HepG2 (cell line): ENCODE measurements around the gene MDM4. TPM values are rescaled to one million over a fixed set of nuclear protein-coding genes. Genes with fewer than 3 reads are reported as not detected.

ENCODE experiments used
- ATAC-seq: fragments of 200-7000 bp; cut with Tn5 transposase; 3 replicates; pipeline ENCODE4 v1.9.1; 2020; ENCODE audit warnings: mild to moderate bottlenecking, moderate library complexity
- BruUV-seq: library from RNA; stranded (reverse); fragments of 400-500 nt; replicated peaks from 2 replicates; lab custom pipeline; 2021; lab: Mats Ljungman, UMichigan
- CTCF ChIA-PET: fragments of 300-600 bp; formaldehyde crosslinking; extraction: SDS; loops from one replicate; lab custom pipeline; 2021; ENCODE audit warnings: low total read pairs, inconsistent platforms, low intra/inter-chr PET ratio; lab: Yijun Ruan, JAX
- POLR2A ChIA-PET: fragments of 350-600 bp; sonication (Branson Sonifier 250); formaldehyde crosslinking; loops from one replicate; lab custom pipeline; 2020; ENCODE audit warnings: antibody characterized with exemption, inconsistent platforms; lab: Yijun Ruan, JAX
- DNase-seq: peaks from one replicate; pipeline ENCODE4 v3.0.0-alpha.2; 2015; ENCODE audit warnings: low spot score
- FAIRE-seq: peaks from 3 replicates; lab custom pipeline; 2011; peaks lifted over from hg19 to GRCh38; lab: Jason Lieb, UNC
- H2AFZ ChIP-seq: one replicate; pipeline ENCODE4 v1.6.1; 2011; ENCODE audit warnings: low read length, inconsistent platforms
- H3K27ac ChIP-seq: fragments of 300-600 bp; 3 replicates; pipeline ENCODE4 v1.8.0; 2011; ENCODE audit warnings: mixed run types, mild to moderate bottlenecking, mixed read lengths, low read length, inconsistent platforms; ENCODE audit not compliant: insufficient read depth; ENCODE audit errors: extremely low read length
- H3K27me3 ChIP-seq, 2 experiments: fragments of 200-600 bp in 1 of 2; 2 replicates in 1 of 2; 3 replicates in 1 of 2; pipeline versions ENCODE4 v1.6.0 to v1.8.0; 2011; ENCODE audit warnings: low read length in 2 of 2, mild to moderate bottlenecking in 2 of 2, moderate library complexity in 2 of 2, inconsistent platforms in 1 of 2; ENCODE audit not compliant: insufficient read depth in 2 of 2, control insufficient read depth in 1 of 2
- H3K36me3 ChIP-seq, 2 experiments: fragments of 200-600 bp in 1 of 2; replicated peaks in 1 of 2; 2 replicates in 1 of 2; 3 replicates in 1 of 2; pipeline versions ENCODE4 v1.5.1 to v1.8.0; 2011; ENCODE audit warnings: low read length in 2 of 2, inconsistent platforms in 1 of 2; ENCODE audit not compliant: insufficient read depth in 2 of 2, control insufficient read depth in 1 of 2
- H3K4me1 ChIP-seq: 2 replicates; pipeline ENCODE4 v1.5.1; 2012; ENCODE audit warnings: low read length, inconsistent platforms; ENCODE audit not compliant: insufficient read depth
- H3K4me2 ChIP-seq: 2 replicates; pipeline ENCODE4 v1.6.0; 2011; ENCODE audit warnings: low read depth, low read length, inconsistent platforms
- H3K4me3 ChIP-seq, 3 experiments: fragments of 200-600 bp in 1 of 3; sonication (generic), shearing (Covaris generic) in 1 of 3; replicated peaks in 1 of 3; 2 replicates each; pipeline ENCODE4 v1.5.1; 2011 to 2016; ENCODE audit warnings: low read length in 3 of 3, inconsistent platforms in 2 of 3, low read depth in 2 of 3, mild to moderate bottlenecking in 2 of 3, control low read depth in 1 of 3, mixed read lengths in 1 of 3; ENCODE audit not compliant: insufficient read depth in 1 of 3
- H3K79me2 ChIP-seq: one replicate; pipeline ENCODE4 v1.6.1; 2011; ENCODE audit warnings: low read length, inconsistent platforms; ENCODE audit not compliant: insufficient read depth
- H3K9ac ChIP-seq: 2 replicates; pipeline ENCODE4 v1.6.0; 2011; ENCODE audit warnings: mild to moderate bottlenecking, low read depth, low read length, inconsistent platforms; ENCODE audit not compliant: insufficient read depth
- H3K9me3 ChIP-seq: 2 replicates; pipeline ENCODE4 v1.5.1; 2012; ENCODE audit warnings: mild to moderate bottlenecking, low read length
- H4K20me1 ChIP-seq: 2 replicates; pipeline ENCODE4 v1.6.0; 2011; ENCODE audit warnings: inconsistent platforms, mild to moderate bottlenecking, low read length, moderate library complexity; ENCODE audit not compliant: insufficient read depth
- BHLHE40 ChIP-seq: IDR thresholded peaks from 2 replicates; pipeline ENCODE4 v1.6.1; 2011; ENCODE audit warnings: low read length, improper control_type of control experiment
- CTCF ChIP-seq: sonication (generic); formaldehyde crosslinking; IDR thresholded peaks from 2 replicates; pipeline ENCODE4 v1.5.0; 2020; ENCODE audit warnings: mild to moderate bottlenecking, missing genetic modification reagents, moderate library complexity
- DDIT3 ChIP-seq: sonication (generic); formaldehyde crosslinking; IDR thresholded peaks from 2 replicates; pipeline ENCODE4 v1.4.0; 2020; ENCODE audit warnings: mild to moderate bottlenecking, missing genetic modification reagents
- DR1 ChIP-seq: sonication (generic); formaldehyde crosslinking; IDR thresholded peaks from 2 replicates; pipeline ENCODE4 v1.8.0; 2021; ENCODE audit warnings: mild to moderate bottlenecking, missing genetic modification reagents, inconsistent platforms
- KAT2B ChIP-seq: fragments of 150-350 bp; IDR thresholded peaks from 2 replicates; pipeline ENCODE4 v1.6.1; 2014; ENCODE audit warnings: low read depth, low read length, borderline replicate concordance
- MED8 ChIP-seq: sonication (generic); formaldehyde crosslinking; IDR thresholded peaks from 2 replicates; pipeline ENCODE4 v1.8.1; 2023; ENCODE audit warnings: mild to moderate bottlenecking, missing genetic modification reagents; ENCODE audit not compliant: insufficient replicate concordance
- MYC ChIP-seq: sonication (generic); formaldehyde crosslinking; IDR thresholded peaks from 2 replicates; pipeline ENCODE4 v1.9.0; 2021; ENCODE audit warnings: missing genetic modification reagents, borderline replicate concordance
- PCBP1 ChIP-seq: fragments of 200-400 bp; formaldehyde crosslinking; IDR thresholded peaks from 2 replicates; pipeline ENCODE4 v1.6.1; 2017; ENCODE audit warnings: mild to moderate bottlenecking, low read depth, low read length, borderline replicate concordance
- POGZ ChIP-seq: sonication (generic); formaldehyde crosslinking; IDR thresholded peaks from 2 replicates; pipeline ENCODE4 v1.4.0; 2020; ENCODE audit warnings: mild to moderate bottlenecking, missing genetic modification reagents
- RARG ChIP-seq: sonication (generic); formaldehyde crosslinking; IDR thresholded peaks from 2 replicates; pipeline ENCODE4 v1.4.0; 2020; ENCODE audit warnings: low read depth, mild to moderate bottlenecking, missing genetic modification reagents
- SETDB1 ChIP-seq: sonication (generic); formaldehyde crosslinking; IDR thresholded peaks from 2 replicates; pipeline ENCODE4 v1.5.1; 2020; ENCODE audit warnings: missing genetic modification reagents, mild to moderate bottlenecking, borderline replicate concordance
- SMAD3 ChIP-seq: sonication (generic); formaldehyde crosslinking; IDR thresholded peaks from 2 replicates; pipeline ENCODE4 v1.4.0; 2020; ENCODE audit warnings: missing genetic modification reagents
- TBX2 ChIP-seq: sonication (generic); formaldehyde crosslinking; IDR thresholded peaks from 2 replicates; pipeline ENCODE4 v1.5.0; 2020; ENCODE audit warnings: missing genetic modification reagents, mild to moderate bottlenecking, borderline replicate concordance
- XBP1 ChIP-seq: sonication (generic); formaldehyde crosslinking; IDR thresholded peaks from 2 replicates; pipeline ENCODE4 v1.5.0; 2020; ENCODE audit warnings: missing genetic modification reagents
- ZNF138 ChIP-seq: sonication (generic); formaldehyde crosslinking; IDR thresholded peaks from 2 replicates; pipeline ENCODE4 v1.5.0; 2020; ENCODE audit warnings: mild to moderate bottlenecking, low read depth, missing genetic modification reagents
- ZNF777 ChIP-seq: sonication (generic); formaldehyde crosslinking; IDR thresholded peaks from 2 replicates; pipeline ENCODE4 v1.4.0; 2020; ENCODE audit warnings: missing genetic modification reagents
- ZSCAN21 ChIP-seq: sonication (generic); formaldehyde crosslinking; IDR thresholded peaks from 2 replicates; pipeline ENCODE4 v1.8.0; 2022; ENCODE audit warnings: mild to moderate bottlenecking, missing genetic modification reagents, moderate library complexity, borderline replicate concordance
- ZSCAN30 ChIP-seq: sonication (generic); formaldehyde crosslinking; IDR thresholded peaks from 2 replicates; pipeline ENCODE4 v1.5.0; 2020; ENCODE audit warnings: mild to moderate bottlenecking, missing genetic modification reagents
- WGBS: methylation state at CpG from one replicate; pipeline ENCODE4 v1.1.6; 2017; ENCODE audit warnings: low lambda C conversion rate; 5-methylcytosine and 5-hydroxymethylcytosine counted together
- in situ Hi-C: cut with HindIII; loops from 2 replicates; pipeline ENCODE4 v1.10.0; 2017; ENCODE audit warnings: low pct_unique_long_range_greater_than_20kb; ENCODE audit not compliant: extremely low pct_ligation_motif_present
- intact Hi-C: fragments of 100-400 bp; cut with micrococcal nuclease; formaldehyde crosslinking; loops from one replicate; pipeline ENCODE4 v1.10.0; 2022; ENCODE audit not compliant: unreplicated experiment
- polyA plus RNA-seq, 8 experiments: library from polyadenylated mRNA; depleted of rRNA in 3 of 8; stranded (reverse) in 7 of 8; unstranded in 1 of 8; fragments of >200 nt; fragmentation: Illumina TruSeq in 4 of 8; extraction: Trizol in 4 of 8; gene quantifications; 2 replicates each; pipeline versions ENCODE4 v1.2.1 to v1.2.3, GENCODE V29; 2011 to 2016; ENCODE audit warnings: low read depth in 4 of 8, missing spikeins in 1 of 8, mixed read lengths in 1 of 8; ENCODE audit not compliant: insufficient read depth in 1 of 8
- total RNA-seq, 5 experiments: library from RNA; depleted of rRNA; stranded (reverse); fragments of >200 nt; fragmentation: Illumina TruSeq; extraction: Trizol; gene quantifications; 2 replicates each; pipeline ENCODE4 v1.2.3, GENCODE V29; 2016; ENCODE audit warnings: low read depth in 1 of 5
- TF ChIP-seq, protein P1 (sequence below): sonication (generic); formaldehyde crosslinking; IDR thresholded peaks from 2 replicates; pipeline ENCODE4 v1.4.0; 2020; ENCODE audit warnings: mild to moderate bottlenecking, missing genetic modification reagents

The MDM4 gene
- total and polyA plus RNA-seq, 2 of the 13 experiments (the other 11 are each of a cell fraction or from before 2014, with no cell fraction given): 14.9 to 19.0 TPM

- BruUV-seq: no TSS peak
- H3K27ac ChIP-seq: no peak overlapping the region
Observed at GRCh38 chr1:204574016-204574864, 58.0 kb downstream of the MDM4 start.

More at GRCh38 chr1:204574016-204574864, 58.0 kb downstream of the MDM4 start:
- H3K4me1 ChIP-seq: no peaks in the 10 kb centered on the region
- H2AFZ ChIP-seq: no peak overlapping the region
- TF ChIP-seq DDIT3 (no peak), ZNF138 (no peak), ZSCAN30 (CRISPR knock-in tag) (no peak), KAT2B (no peak), SMAD3 (CRISPR knock-in tag) (no peak), POGZ (CRISPR knock-in tag) (no peak), ZNF777 (CRISPR knock-in tag) (no peak), MED8 (CRISPR knock-in tag) (no peak), PCBP1 (no peak), TBX2 (CRISPR knock-in tag) (no peak), MYC (CRISPR knock-in tag) (no peak), SETDB1 (CRISPR knock-in tag) (no peak), RARG (CRISPR knock-in tag) (no peak), DR1 (CRISPR knock-in tag) (no peak), ZSCAN21 (CRISPR knock-in tag) (no peak), BHLHE40 (no peak), CTCF (CRISPR knock-in tag) (no peak), XBP1 (CRISPR knock-in tag) (no peak)
- TF ChIP-seq, protein P1, sequence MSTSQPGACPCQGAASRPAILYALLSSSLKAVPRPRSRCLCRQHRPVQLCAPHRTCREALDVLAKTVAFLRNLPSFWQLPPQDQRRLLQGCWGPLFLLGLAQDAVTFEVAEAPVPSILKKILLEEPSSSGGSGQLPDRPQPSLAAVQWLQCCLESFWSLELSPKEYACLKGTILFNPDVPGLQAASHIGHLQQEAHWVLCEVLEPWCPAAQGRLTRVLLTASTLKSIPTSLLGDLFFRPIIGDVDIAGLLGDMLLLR (CRISPR knock-in tag): no peak
- H3K79me2 ChIP-seq: no peaks in the 10 kb centered on the region
- no peak for FAIRE-seq
- no peak overlapping the region for H3K4me3 ChIP-seq
- ATAC-seq: no peak
- 75% methylated on average over 8 of the region's 8 CpGs for WGBS
- no peaks in the 10 kb centered on the region for H3K9me3 ChIP-seq
- in situ Hi-C loops (no loop called here), intact Hi-C loops (no loop called here)
- ChIA-PET POLR2A (no interaction called here), CTCF (no interaction called here)
- no peak for DNase-seq
- no peak overlapping the region for H3K4me2 ChIP-seq
- no peak overlapping the region for H3K9ac ChIP-seq
- H4K20me1 ChIP-seq: no peaks in the 10 kb centered on the region
- H3K36me3 ChIP-seq: no peaks in the 10 kb centered on the region
- H3K27me3 ChIP-seq: no peaks in the 10 kb centered on the region
